ENCODE measurements around the gene EPHB2. TPM values are rescaled to one million over a fixed set of nuclear protein-coding genes. Genes with fewer than 3 reads are reported as not detected.

The EPHB2 gene
- polyA plus RNA-seq, 1 donor from 2014 or later: 22.8 TPM

DNA sequence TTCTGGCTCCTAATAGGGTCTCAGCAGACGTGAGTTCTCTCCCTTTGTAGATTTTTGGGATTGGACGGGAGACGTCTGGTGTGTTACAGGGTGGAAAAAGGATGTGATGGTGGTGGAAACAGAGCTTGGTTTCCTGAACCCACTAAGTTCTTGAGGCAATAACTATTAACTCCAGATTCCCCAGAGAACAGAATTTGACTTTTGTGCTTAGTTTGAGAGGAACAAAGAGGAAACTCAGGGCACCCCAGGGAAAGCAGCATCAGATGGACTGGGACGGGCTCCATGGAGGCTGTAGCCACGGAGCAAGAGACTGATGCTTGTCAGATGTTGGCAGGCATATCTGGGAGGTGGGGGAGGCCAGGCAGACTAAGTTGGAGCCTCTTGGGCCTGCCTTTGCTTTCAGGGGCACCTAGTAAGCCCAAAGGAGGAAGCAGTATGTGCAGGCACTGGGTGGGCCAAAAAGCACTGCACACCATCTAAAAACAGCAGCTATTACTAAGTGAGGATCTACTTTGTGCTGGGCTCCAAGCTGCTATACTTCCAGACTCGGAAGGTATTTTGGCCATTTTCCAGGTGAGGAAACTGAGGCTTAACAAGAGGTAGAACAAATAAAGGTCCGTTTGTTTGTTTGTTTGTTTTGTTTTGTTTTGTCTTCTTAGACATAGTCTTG lies 66.9 kb downstream of the EPHB2 start:
- H4K20me1 ChIP-seq (ENCODE audit: insufficient read depth): no peaks in the 10 kb centered on the region
- H3K79me2 ChIP-seq (replicated peaks; ENCODE audit: insufficient read depth, low read length): peaks cover 4% of the 10 kb centered on the region
- H3K4me2 ChIP-seq (ENCODE audit: low read length): no peak overlapping the region
- no peak overlapping the region for H3K4me3 ChIP-seq (ENCODE audit: low read length)
- no peaks in the 10 kb centered on the region for H3K9me3 ChIP-seq (ENCODE audit: low read length)
- no peaks in the 10 kb centered on the region for H3K9me2 ChIP-seq (ENCODE audit: insufficient read depth, low read length)
- H2AFZ ChIP-seq (ENCODE audit: low read depth, low read length): no peak overlapping the region
- TF ChIP-seq POLR2AphosphoS5 (IDR thresholded peaks at IDR 0.05) (no peak), SMC3 (conservative IDR thresholded peaks at IDR 0.05; ENCODE audit: poor library complexity) (no peak), EZH2 (IDR thresholded peaks at IDR 0.05; ENCODE audit: borderline replicate concordance, insufficient read depth, low read length, poor library complexity, severe bottlenecking) (no peak), TAF1 (IDR thresholded peaks at IDR 0.05; ENCODE audit: low read depth) (no peak), EP300 (conservative IDR thresholded peaks at IDR 0.05; ENCODE audit: poor library complexity, severe bottlenecking) (no peak), RAD21 (conservative IDR thresholded peaks at IDR 0.05) (no peak), MXI1 (conservative IDR thresholded peaks at IDR 0.05; ENCODE audit: poor library complexity, severe bottlenecking) (no peak)
- TF ChIP-seq, protein P1, sequence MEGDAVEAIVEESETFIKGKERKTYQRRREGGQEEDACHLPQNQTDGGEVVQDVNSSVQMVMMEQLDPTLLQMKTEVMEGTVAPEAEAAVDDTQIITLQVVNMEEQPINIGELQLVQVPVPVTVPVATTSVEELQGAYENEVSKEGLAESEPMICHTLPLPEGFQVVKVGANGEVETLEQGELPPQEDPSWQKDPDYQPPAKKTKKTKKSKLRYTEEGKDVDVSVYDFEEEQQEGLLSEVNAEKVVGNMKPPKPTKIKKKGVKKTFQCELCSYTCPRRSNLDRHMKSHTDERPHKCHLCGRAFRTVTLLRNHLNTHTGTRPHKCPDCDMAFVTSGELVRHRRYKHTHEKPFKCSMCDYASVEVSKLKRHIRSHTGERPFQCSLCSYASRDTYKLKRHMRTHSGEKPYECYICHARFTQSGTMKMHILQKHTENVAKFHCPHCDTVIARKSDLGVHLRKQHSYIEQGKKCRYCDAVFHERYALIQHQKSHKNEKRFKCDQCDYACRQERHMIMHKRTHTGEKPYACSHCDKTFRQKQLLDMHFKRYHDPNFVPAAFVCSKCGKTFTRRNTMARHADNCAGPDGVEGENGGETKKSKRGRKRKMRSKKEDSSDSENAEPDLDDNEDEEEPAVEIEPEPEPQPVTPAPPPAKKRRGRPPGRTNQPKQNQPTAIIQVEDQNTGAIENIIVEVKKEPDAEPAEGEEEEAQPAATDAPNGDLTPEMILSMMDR (IDR thresholded peaks at IDR 0.05; ENCODE audit: poor library complexity, severe bottlenecking): no peak
- TF ChIP-seq, protein P2, sequence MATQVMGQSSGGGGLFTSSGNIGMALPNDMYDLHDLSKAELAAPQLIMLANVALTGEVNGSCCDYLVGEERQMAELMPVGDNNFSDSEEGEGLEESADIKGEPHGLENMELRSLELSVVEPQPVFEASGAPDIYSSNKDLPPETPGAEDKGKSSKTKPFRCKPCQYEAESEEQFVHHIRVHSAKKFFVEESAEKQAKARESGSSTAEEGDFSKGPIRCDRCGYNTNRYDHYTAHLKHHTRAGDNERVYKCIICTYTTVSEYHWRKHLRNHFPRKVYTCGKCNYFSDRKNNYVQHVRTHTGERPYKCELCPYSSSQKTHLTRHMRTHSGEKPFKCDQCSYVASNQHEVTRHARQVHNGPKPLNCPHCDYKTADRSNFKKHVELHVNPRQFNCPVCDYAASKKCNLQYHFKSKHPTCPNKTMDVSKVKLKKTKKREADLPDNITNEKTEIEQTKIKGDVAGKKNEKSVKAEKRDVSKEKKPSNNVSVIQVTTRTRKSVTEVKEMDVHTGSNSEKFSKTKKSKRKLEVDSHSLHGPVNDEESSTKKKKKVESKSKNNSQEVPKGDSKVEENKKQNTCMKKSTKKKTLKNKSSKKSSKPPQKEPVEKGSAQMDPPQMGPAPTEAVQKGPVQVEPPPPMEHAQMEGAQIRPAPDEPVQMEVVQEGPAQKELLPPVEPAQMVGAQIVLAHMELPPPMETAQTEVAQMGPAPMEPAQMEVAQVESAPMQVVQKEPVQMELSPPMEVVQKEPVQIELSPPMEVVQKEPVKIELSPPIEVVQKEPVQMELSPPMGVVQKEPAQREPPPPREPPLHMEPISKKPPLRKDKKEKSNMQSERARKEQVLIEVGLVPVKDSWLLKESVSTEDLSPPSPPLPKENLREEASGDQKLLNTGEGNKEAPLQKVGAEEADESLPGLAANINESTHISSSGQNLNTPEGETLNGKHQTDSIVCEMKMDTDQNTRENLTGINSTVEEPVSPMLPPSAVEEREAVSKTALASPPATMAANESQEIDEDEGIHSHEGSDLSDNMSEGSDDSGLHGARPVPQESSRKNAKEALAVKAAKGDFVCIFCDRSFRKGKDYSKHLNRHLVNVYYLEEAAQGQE (IDR thresholded peaks at IDR 0.05; ENCODE audit: borderline replicate concordance): no peak
- no peaks in the 10 kb centered on the region for H3F3A ChIP-seq (ENCODE audit: insufficient read depth, low read length, poor library complexity, severe bottlenecking)
- no peak overlapping the region for H3K9ac ChIP-seq (ENCODE audit: low read length)
- no peaks in the 10 kb centered on the region for H3K36me3 ChIP-seq (ENCODE audit: insufficient read depth, low read length)
- H3K27me3 ChIP-seq (ENCODE audit: insufficient read depth, low read depth, low read length): no peaks in the 10 kb centered on the region
- no peak overlapping the region for H3K27ac ChIP-seq (ENCODE audit: low read length)

DNA sequence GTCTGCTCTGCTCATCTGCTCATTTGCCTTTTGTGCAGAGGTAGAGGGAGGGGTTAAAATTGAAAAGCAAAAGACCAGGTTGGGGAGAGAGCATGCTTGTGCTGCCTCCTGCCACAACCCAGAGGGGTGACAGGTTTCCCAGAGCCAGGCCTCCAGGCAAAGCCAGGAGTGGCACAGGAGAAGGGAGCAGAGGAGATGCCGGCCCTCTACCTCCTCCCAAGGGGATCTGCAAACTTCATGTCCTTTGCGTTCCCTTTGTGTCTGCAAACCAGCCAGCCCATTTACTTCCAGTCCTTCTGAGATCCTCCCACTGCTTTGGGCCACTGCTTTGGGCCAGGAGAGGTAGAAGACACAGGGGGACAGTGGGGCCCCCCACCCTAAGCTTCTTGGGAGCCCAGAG lies 67.8 kb downstream of the EPHB2 start:
- Histone ChIP-seq H3K4me2 (ENCODE audit: low read length) (no peak overlapping the region), H4K20me1 (ENCODE audit: insufficient read depth) (no peaks in the 10 kb centered on the region), H3K9me2 (ENCODE audit: insufficient read depth, low read length) (no peaks in the 10 kb centered on the region), H3K27me3 (ENCODE audit: insufficient read depth, low read depth, low read length) (no peaks in the 10 kb centered on the region), H3K79me2 (replicated peaks; ENCODE audit: insufficient read depth, low read length) (peaks cover 4% of the 10 kb centered on the region), H3K36me3 (ENCODE audit: insufficient read depth, low read length) (no peaks in the 10 kb centered on the region), H3K27ac (ENCODE audit: low read length) (no peak overlapping the region), H3K9me3 (ENCODE audit: low read length) (no peaks in the 10 kb centered on the region), H2AFZ (ENCODE audit: low read depth, low read length) (no peak overlapping the region), H3K4me3 (ENCODE audit: low read length) (no peak overlapping the region), H3F3A (ENCODE audit: insufficient read depth, low read length, poor library complexity, severe bottlenecking) (no peaks in the 10 kb centered on the region), H3K9ac (ENCODE audit: low read length) (no peak overlapping the region)
- no peak for TF ChIP-seq EP300 (conservative IDR thresholded peaks at IDR 0.05; ENCODE audit: poor library complexity, severe bottlenecking)
- no peak for TF ChIP-seq MXI1 (conservative IDR thresholded peaks at IDR 0.05; ENCODE audit: poor library complexity, severe bottlenecking)
- no peak for TF ChIP-seq EZH2 (IDR thresholded peaks at IDR 0.05; ENCODE audit: borderline replicate concordance, insufficient read depth, low read length, poor library complexity, severe bottlenecking)
- TF ChIP-seq, protein P1 (IDR thresholded peaks at IDR 0.05; ENCODE audit: poor library complexity, severe bottlenecking): no peak
